Kidney (tissue), 14 donors: ENCODE measurements around the gene SPATA3. TPM values are rescaled to one million over a fixed set of nuclear protein-coding genes. Genes with fewer than 3 reads are reported as not detected.

Experiments
- DNase-seq, 5 donors: peaks; one replicate each; pipeline ENCODE4 v3.0.0-alpha.2; 2013 to 2020
- FAIRE-seq: peaks from 2 replicates; lab custom pipeline; 2012; peaks lifted over from hg19 to GRCh38; lab: Jason Lieb, UNC
- H3K27ac ChIP-seq, 2 donors: one replicate each; pipeline ENCODE4 v1.7.0; 2013; ENCODE audit warnings: low read depth in 2 of 2, low read length in 2 of 2, inconsistent platforms in 1 of 2
- H3K27me3 ChIP-seq: one replicate; pipeline ENCODE4 v1.7.1; 2013; ENCODE audit warnings: low read length, inconsistent platforms; ENCODE audit not compliant: control insufficient read depth, insufficient read depth
- H3K36me3 ChIP-seq, 3 donors: one replicate each; pipeline versions ENCODE4 v1.7.0 to v1.7.1; 2013; ENCODE audit warnings: low read length in 3 of 3, control low read depth in 1 of 3, inconsistent platforms in 1 of 3; ENCODE audit not compliant: insufficient read depth in 3 of 3, control insufficient read depth in 2 of 3
- H3K4me1 ChIP-seq, 3 donors: one replicate each; pipeline versions ENCODE4 v1.7.0 to v1.7.1; 2013; ENCODE audit warnings: low read length in 3 of 3, inconsistent platforms in 1 of 3, low read depth in 1 of 3; ENCODE audit not compliant: control insufficient read depth in 2 of 3, insufficient read depth in 2 of 3
- H3K4me3 ChIP-seq, 3 donors: one replicate each; pipeline versions ENCODE4 v1.7.0 to v1.8.1; 2013; ENCODE audit warnings: low read length in 3 of 3, control low read depth in 1 of 3, inconsistent platforms in 1 of 3
- H3K9ac ChIP-seq, 3 donors: one replicate each; pipeline versions ENCODE4 v1.7.0 to v1.7.1; 2013; ENCODE audit warnings: low read length in 3 of 3, control low read depth in 1 of 3, inconsistent platforms in 1 of 3
- H3K9me3 ChIP-seq, 3 donors: one replicate each; pipeline versions ENCODE4 v1.7.0 to v1.7.1; 2013; ENCODE audit warnings: low read length in 3 of 3, control low read depth in 1 of 3, inconsistent platforms in 1 of 3; ENCODE audit not compliant: control insufficient read depth in 2 of 3, insufficient read depth in 1 of 3
- CTCF ChIP-seq: IDR thresholded peaks from 3 replicates; pipeline ENCODE4 v1.5.1; 2012; ENCODE audit warnings: mild to moderate bottlenecking, moderate library complexity, borderline replicate concordance; ENCODE audit not compliant: insufficient read depth; ENCODE audit errors: extremely low read depth
- intact Hi-C: fragments of 100-400 bp; cut with DNase I; formaldehyde crosslinking; loops from one replicate; pipeline ENCODE4 v1.11.1; 2022
- polyA plus RNA-seq: library from polyadenylated mRNA; stranded (reverse); fragments of 350-450 nt; fragmentation: Illumina TruSeq; extraction: RNeasy Lipid Tissue Mini Kit (QIAGEN cat#74804); gene quantifications from one replicate; pipeline ENCODE4 v1.2.3, GENCODE V29; 2014; ENCODE audit warnings: low read depth, low replicate concordance; ENCODE audit not compliant: insufficient read depth
- total RNA-seq: library from RNA; stranded (reverse); fragmentation: NEBNext Ultra II Directional; extraction: Animal tissue kit (Norgen Biotek cat#: 25700); gene quantifications from one replicate; pipeline ENCODE4 v1.2.1, GENCODE V29; 2021
- donor health status: control.
- donor health status: control.
- donor health status: control.
- donor health status: control.
- donor health status: control.
- donor health status: DM: yes; HTN: yes; CAD: no.
- donor health status: Normal renal cell carcinoma (clear cell type).

The SPATA3 gene
- total and polyA plus RNA-seq, 2 donors from 2014 or later = not detected

GRCh38 chr2:231039294-231039664 is 43.4 kb downstream of the SPATA3 start:
- Histone ChIP-seq H3K36me3 (no peaks in the 10 kb centered on the region), H3K27ac (no peak overlapping the region), H3K9me3 (no peaks in the 10 kb centered on the region), H3K27me3 (peaks cover 13% of the 10 kb centered on the region), H3K4me1 (no peaks in the 10 kb centered on the region), H3K9ac (no peak overlapping the region), H3K4me3 (no peak overlapping the region)
- intact Hi-C loops = no loop called here
- DNase-seq (no peak), FAIRE-seq (no peak)
- no peak for TF ChIP-seq CTCF

GRCh38 chr2:231039821-231040364 is 44.0 kb downstream of the SPATA3 start:
- intact Hi-C loops = no loop called here
- DNase-seq (no peak), FAIRE-seq (no peak)
- TF ChIP-seq CTCF = no peak
- Histone ChIP-seq H3K27me3 (peaks cover 13% of the 10 kb centered on the region), H3K9me3 (no peaks in the 10 kb centered on the region), H3K9ac (no peak overlapping the region), H3K4me3 (no peak overlapping the region), H3K4me1 (no peaks in the 10 kb centered on the region), H3K36me3 (no peaks in the 10 kb centered on the region), H3K27ac (no peak overlapping the region)

- peaks cover 12% of the 10 kb centered on the region for H3K27me3 ChIP-seq
- TF ChIP-seq CTCF = no peak
- H3K27ac ChIP-seq = no peak overlapping the region
- DNase-seq (no peak), FAIRE-seq (no peak)
- no peaks in the 10 kb centered on the region for H3K36me3 ChIP-seq
- no peaks in the 10 kb centered on the region for H3K4me1 ChIP-seq
- H3K4me3 ChIP-seq = no peak overlapping the region
- no peak overlapping the region for H3K9ac ChIP-seq
- intact Hi-C loops = no loop called here
- H3K9me3 ChIP-seq = no peaks in the 10 kb centered on the region
These were observed 45.3 kb downstream of the SPATA3 start for GRCh38 chr2:231041061-231041689.

- no peak for TF ChIP-seq CTCF
- no peak overlapping the region for H3K27ac ChIP-seq
- intact Hi-C loops = no loop called here
- DNase-seq = no peak
- no peaks in the 10 kb centered on the region for H3K36me3 ChIP-seq
- no peaks in the 10 kb centered on the region for H3K9me3 ChIP-seq
- H3K4me1 ChIP-seq = no peaks in the 10 kb centered on the region
- peaks cover 3% of the 10 kb centered on the region for H3K27me3 ChIP-seq
- no peak for FAIRE-seq
- no peak overlapping the region for H3K4me3 ChIP-seq
- no peak overlapping the region for H3K9ac ChIP-seq
These were observed 47.9 kb downstream of the SPATA3 start for GRCh38 chr2:231043796-231044195.
